Measurements from ENCODE around the gene POMP. TPM values are rescaled to one million over a fixed set of nuclear protein-coding genes. Genes with fewer than 3 reads are reported as not detected.

Gene POMP
- polyA plus RNA-seq, 2 of the 4 experiments (the other 2 are of a cell fraction), result 105 to 111 TPM

DNA sequence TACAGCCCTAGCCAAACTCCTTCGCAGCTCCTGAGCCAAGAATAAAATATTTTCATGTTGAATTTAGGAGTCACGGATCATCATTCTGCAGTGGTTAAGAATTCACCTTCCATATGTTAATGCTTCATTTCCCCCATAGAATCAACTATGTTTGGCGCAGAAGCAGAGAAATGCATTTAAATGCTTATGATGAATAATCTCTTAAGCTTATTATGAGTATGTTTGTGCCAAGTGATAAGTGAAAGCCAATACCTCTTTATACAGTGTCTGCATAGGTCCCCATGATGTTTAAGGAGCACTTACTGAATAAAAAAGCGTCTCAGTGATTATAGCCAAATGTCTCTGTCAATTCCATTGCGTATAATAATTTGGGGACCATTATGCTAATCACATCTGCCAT, 32.7 kb upstream of the POMP start:
- WGBS (ENCODE audit: missing lambda C conversion rate), result 67% methylated on average over 5 of the region's 5 CpGs
- ChIA-PET CTCF (no interaction called here), POLR2A (no interaction called here)
- no peak for FAIRE-seq
- H3K4me2 ChIP-seq, result no peak overlapping the region
- H3K27ac ChIP-seq, result no peak overlapping the region
- no peaks in the 10 kb centered on the region for H3K9me3 ChIP-seq
- ATAC-seq, result no peak
- no peak overlapping the region for H3K4me3 ChIP-seq
- TF ChIP-seq GATA3 (IDR thresholded peaks at IDR 0.05; ENCODE audit: borderline replicate concordance) (no peak), RAD21 (conservative IDR thresholded peaks at IDR 0.05 in 1 of 2, IDR thresholded peaks at IDR 0.05 in 1 of 2) (no peak), FOSL2 (IDR thresholded peaks at IDR 0.05) (no peak), FOSL2 (CRISPR knock-in tag; IDR thresholded peaks at IDR 0.05) (no peak), CBX8 (IDR thresholded peaks at IDR 0.05) (no peak), JUNB (IDR thresholded peaks at IDR 0.05) (no peak), JUN (IDR thresholded peaks at IDR 0.05) (no peak), KDM5A (IDR thresholded peaks at IDR 0.05) (no peak), HOXB13 (CRISPR knock-in tag; IDR thresholded peaks at IDR 0.05; ENCODE audit: low read depth) (no peak), BHLHE40 (IDR thresholded peaks at IDR 0.05; ENCODE audit: low read depth, low read length) (no peak), EHMT2 (IDR thresholded peaks at IDR 0.05; ENCODE audit: low read depth) (no peak), HOXB5 (CRISPR knock-in tag; IDR thresholded peaks at IDR 0.05) (no peak)
- TF ChIP-seq, protein P1, sequence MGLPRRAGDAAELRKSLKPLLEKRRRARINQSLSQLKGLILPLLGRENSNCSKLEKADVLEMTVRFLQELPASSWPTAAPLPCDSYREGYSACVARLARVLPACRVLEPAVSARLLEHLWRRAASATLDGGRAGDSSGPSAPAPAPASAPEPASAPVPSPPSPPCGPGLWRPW (IDR thresholded peaks at IDR 0.05), result no peak
- TF ChIP-seq, protein P2, sequence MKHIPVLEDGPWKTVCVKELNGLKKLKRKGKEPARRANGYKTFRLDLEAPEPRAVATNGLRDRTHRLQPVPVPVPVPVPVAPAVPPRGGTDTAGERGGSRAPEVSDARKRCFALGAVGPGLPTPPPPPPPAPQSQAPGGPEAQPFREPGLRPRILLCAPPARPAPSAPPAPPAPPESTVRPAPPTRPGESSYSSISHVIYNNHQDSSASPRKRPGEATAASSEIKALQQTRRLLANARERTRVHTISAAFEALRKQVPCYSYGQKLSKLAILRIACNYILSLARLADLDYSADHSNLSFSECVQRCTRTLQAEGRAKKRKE (CRISPR knock-in tag; IDR thresholded peaks at IDR 0.05; ENCODE audit: low read depth), result no peak
- TF ChIP-seq, protein P3, sequence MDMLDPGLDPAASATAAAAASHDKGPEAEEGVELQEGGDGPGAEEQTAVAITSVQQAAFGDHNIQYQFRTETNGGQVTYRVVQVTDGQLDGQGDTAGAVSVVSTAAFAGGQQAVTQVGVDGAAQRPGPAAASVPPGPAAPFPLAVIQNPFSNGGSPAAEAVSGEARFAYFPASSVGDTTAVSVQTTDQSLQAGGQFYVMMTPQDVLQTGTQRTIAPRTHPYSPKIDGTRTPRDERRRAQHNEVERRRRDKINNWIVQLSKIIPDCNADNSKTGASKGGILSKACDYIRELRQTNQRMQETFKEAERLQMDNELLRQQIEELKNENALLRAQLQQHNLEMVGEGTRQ (IDR thresholded peaks at IDR 0.05), result no peak
- H3K4me1 ChIP-seq, result no peaks in the 10 kb centered on the region
- DNase-seq (ENCODE audit: low read depth in 1 of 2, low spot score in 1 of 2), result no peak

DNA sequence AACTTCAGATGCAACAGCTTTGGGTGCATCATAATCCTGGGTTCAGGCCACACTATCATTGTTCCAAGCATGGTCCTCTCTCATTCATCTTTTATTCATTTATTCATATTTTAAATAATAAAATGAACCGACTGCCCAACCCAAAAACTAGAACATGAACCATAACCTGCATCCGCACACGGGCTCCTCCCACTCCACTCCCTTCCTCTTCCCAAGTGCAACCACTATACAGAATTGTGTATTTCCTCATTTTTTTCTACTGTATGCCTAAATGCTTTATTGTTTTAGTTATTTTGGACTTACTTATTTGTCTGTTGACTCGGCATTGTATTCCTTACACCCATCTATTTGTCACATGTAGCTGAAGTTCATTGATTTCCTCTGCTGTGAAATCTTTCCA, 30.7 kb upstream of the POMP start:
- H3K9me3 ChIP-seq, result no peaks in the 10 kb centered on the region
- no peak overlapping the region for H3K4me3 ChIP-seq
- 44% methylated on average over 4 of the region's 4 CpGs for WGBS (ENCODE audit: missing lambda C conversion rate)
- H3K27ac ChIP-seq, result no peak overlapping the region
- no peak for ATAC-seq
- TF ChIP-seq, protein P4, sequence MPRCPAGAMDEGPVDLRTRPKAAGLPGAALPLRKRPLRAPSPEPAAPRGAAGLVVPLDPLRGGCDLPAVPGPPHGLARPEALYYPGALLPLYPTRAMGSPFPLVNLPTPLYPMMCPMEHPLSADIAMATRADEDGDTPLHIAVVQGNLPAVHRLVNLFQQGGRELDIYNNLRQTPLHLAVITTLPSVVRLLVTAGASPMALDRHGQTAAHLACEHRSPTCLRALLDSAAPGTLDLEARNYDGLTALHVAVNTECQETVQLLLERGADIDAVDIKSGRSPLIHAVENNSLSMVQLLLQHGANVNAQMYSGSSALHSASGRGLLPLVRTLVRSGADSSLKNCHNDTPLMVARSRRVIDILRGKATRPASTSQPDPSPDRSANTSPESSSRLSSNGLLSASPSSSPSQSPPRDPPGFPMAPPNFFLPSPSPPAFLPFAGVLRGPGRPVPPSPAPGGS (IDR thresholded peaks at IDR 0.05), result no peak
- TF ChIP-seq, protein P1 (IDR thresholded peaks at IDR 0.05), result no peak
- TF ChIP-seq, protein P5, sequence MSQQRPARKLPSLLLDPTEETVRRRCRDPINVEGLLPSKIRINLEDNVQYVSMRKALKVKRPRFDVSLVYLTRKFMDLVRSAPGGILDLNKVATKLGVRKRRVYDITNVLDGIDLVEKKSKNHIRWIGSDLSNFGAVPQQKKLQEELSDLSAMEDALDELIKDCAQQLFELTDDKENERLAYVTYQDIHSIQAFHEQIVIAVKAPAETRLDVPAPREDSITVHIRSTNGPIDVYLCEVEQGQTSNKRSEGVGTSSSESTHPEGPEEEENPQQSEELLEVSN (IDR thresholded peaks at IDR 0.05; ENCODE audit: borderline replicate concordance, low read depth), result no peak
- TF ChIP-seq TP53 (CRISPR knock-in tag; IDR thresholded peaks at IDR 0.05), result no peak
- TF ChIP-seq ZC3H11A (IDR thresholded peaks at IDR 0.05), result no peak
- TF ChIP-seq, protein P6, sequence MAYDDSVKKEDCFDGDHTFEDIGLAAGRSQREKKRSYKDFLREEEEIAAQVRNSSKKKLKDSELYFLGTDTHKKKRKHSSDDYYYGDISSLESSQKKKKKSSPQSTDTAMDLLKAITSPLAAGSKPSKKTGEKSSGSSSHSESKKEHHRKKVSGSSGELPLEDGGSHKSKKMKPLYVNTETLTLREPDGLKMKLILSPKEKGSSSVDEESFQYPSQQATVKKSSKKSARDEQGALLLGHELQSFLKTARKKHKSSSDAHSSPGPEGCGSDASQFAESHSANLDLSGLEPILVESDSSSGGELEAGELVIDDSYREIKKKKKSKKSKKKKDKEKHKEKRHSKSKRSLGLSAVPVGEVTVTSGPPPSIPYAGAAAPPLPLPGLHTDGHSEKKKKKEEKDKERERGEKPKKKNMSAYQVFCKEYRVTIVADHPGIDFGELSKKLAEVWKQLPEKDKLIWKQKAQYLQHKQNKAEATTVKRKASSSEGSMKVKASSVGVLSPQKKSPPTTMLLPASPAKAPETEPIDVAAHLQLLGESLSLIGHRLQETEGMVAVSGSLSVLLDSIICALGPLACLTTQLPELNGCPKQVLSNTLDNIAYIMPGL (CRISPR knock-in tag; IDR thresholded peaks at IDR 0.05; ENCODE audit: borderline replicate concordance), result no peak
- TF ChIP-seq, protein P7, sequence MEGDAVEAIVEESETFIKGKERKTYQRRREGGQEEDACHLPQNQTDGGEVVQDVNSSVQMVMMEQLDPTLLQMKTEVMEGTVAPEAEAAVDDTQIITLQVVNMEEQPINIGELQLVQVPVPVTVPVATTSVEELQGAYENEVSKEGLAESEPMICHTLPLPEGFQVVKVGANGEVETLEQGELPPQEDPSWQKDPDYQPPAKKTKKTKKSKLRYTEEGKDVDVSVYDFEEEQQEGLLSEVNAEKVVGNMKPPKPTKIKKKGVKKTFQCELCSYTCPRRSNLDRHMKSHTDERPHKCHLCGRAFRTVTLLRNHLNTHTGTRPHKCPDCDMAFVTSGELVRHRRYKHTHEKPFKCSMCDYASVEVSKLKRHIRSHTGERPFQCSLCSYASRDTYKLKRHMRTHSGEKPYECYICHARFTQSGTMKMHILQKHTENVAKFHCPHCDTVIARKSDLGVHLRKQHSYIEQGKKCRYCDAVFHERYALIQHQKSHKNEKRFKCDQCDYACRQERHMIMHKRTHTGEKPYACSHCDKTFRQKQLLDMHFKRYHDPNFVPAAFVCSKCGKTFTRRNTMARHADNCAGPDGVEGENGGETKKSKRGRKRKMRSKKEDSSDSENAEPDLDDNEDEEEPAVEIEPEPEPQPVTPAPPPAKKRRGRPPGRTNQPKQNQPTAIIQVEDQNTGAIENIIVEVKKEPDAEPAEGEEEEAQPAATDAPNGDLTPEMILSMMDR (IDR thresholded peaks at IDR 0.05), result no peak
- TF ChIP-seq, protein P8, sequence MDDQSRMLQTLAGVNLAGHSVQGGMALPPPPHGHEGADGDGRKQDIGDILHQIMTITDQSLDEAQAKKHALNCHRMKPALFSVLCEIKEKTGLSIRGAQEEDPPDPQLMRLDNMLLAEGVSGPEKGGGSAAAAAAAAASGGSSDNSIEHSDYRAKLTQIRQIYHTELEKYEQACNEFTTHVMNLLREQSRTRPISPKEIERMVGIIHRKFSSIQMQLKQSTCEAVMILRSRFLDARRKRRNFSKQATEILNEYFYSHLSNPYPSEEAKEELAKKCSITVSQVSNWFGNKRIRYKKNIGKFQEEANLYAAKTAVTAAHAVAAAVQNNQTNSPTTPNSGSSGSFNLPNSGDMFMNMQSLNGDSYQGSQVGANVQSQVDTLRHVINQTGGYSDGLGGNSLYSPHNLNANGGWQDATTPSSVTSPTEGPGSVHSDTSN (IDR thresholded peaks at IDR 0.05), result no peak
- TF ChIP-seq ESRRA (IDR thresholded peaks at IDR 0.05; ENCODE audit: borderline replicate concordance, low read length), result no peak
- no peak for TF ChIP-seq ZFP36 (IDR thresholded peaks at IDR 0.05; ENCODE audit: borderline replicate concordance, partially characterized antibody)
- TF ChIP-seq SREBF2 (IDR thresholded peaks at IDR 0.05), result no peak
- TF ChIP-seq NFE2L2 (conservative IDR thresholded peaks at IDR 0.05; ENCODE audit: low read length), result no peak
- TF ChIP-seq KDM1A (IDR thresholded peaks at IDR 0.05; ENCODE audit: low read depth), result no peak
- no peak for TF ChIP-seq RNF2 (IDR thresholded peaks at IDR 0.05; ENCODE audit: borderline replicate concordance, low read depth)
- POLR2A ChIA-PET, result no interaction called here
- CTCF ChIA-PET, result no interaction called here
- no peaks in the 10 kb centered on the region for H3K4me1 ChIP-seq
- DNase-seq (ENCODE audit: low read depth in 1 of 2, low spot score in 1 of 2), result no peak
- H3K4me2 ChIP-seq, result no peak overlapping the region
- no peak for FAIRE-seq

Measured in A549 (cell line).